Nephron progenitor cell (in vitro differentiated cells): ENCODE data around the gene HES5.

Source experiments
- DNase-seq: peaks from one replicate; pipeline ENCODE4 v3.0.0; 2021
- H3K27ac Mint-ChIP-seq: 2 replicates; pipeline ENCODE4 v1.8.0; 2021; ENCODE audit warnings: mild to moderate bottlenecking, moderate library complexity, mixed read lengths
- H3K27me3 Mint-ChIP-seq: 2 replicates; pipeline ENCODE4 v1.8.0; 2021; ENCODE audit warnings: mild to moderate bottlenecking, low read depth, mixed read lengths; ENCODE audit not compliant: poor library complexity
- H3K36me3 Mint-ChIP-seq: 2 replicates; pipeline ENCODE4 v1.8.0; 2021; ENCODE audit warnings: low read depth, mixed read lengths
- H3K4me1 Mint-ChIP-seq: 2 replicates; pipeline ENCODE4 v1.8.0; 2021; ENCODE audit warnings: mixed read lengths
- H3K4me3 Mint-ChIP-seq: 2 replicates; pipeline ENCODE4 v1.8.0; 2021; ENCODE audit warnings: mild to moderate bottlenecking, moderate library complexity, mixed read lengths
- H3K9me3 Mint-ChIP-seq: 2 replicates; pipeline ENCODE4 v1.8.0; 2021; ENCODE audit warnings: mild to moderate bottlenecking, moderate library complexity, mixed read lengths
- TF ChIP-seq, protein P1 (sequence below): fragments of 200-600 bp; sonication (generic); IDR thresholded peaks from 2 replicates; pipeline ENCODE4 v1.5.0; 2021; ENCODE audit warnings: antibody characterized with exemption

HES5 gene

DNA sequence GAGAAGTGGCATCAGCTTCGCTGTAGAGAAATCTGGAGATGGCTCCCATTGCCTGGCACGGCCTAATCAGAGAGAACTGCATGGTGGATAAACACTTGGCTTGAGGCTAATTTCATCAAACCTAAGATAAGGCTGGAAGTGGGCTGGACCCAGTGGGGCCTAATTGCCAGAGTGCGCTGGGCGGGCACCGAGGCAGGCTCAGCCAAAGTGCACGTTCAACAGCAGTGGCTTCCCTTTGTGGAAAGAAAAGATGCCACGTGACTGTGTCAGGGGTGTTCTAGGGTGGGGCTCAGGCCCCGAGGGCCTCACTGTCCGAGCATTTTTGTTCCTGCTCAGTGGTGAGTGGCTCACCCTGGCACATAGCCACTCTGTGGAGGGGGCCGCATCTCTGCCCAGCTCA lies 48.2 kb downstream of the HES5 start:
- TF ChIP-seq, protein P1, sequence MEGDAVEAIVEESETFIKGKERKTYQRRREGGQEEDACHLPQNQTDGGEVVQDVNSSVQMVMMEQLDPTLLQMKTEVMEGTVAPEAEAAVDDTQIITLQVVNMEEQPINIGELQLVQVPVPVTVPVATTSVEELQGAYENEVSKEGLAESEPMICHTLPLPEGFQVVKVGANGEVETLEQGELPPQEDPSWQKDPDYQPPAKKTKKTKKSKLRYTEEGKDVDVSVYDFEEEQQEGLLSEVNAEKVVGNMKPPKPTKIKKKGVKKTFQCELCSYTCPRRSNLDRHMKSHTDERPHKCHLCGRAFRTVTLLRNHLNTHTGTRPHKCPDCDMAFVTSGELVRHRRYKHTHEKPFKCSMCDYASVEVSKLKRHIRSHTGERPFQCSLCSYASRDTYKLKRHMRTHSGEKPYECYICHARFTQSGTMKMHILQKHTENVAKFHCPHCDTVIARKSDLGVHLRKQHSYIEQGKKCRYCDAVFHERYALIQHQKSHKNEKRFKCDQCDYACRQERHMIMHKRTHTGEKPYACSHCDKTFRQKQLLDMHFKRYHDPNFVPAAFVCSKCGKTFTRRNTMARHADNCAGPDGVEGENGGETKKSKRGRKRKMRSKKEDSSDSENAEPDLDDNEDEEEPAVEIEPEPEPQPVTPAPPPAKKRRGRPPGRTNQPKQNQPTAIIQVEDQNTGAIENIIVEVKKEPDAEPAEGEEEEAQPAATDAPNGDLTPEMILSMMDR: no peak
- H3K9me3 Mint-ChIP-seq: no peaks in the 10 kb centered on the region
- no peak overlapping the region for H3K4me3 Mint-ChIP-seq
- no peaks in the 10 kb centered on the region for H3K4me1 Mint-ChIP-seq
- H3K27ac Mint-ChIP-seq: no peak overlapping the region
- H3K36me3 Mint-ChIP-seq: no peaks in the 10 kb centered on the region
- DNase-seq: no peak
- peaks cover 8% of the 10 kb centered on the region for H3K27me3 Mint-ChIP-seq

DNA sequence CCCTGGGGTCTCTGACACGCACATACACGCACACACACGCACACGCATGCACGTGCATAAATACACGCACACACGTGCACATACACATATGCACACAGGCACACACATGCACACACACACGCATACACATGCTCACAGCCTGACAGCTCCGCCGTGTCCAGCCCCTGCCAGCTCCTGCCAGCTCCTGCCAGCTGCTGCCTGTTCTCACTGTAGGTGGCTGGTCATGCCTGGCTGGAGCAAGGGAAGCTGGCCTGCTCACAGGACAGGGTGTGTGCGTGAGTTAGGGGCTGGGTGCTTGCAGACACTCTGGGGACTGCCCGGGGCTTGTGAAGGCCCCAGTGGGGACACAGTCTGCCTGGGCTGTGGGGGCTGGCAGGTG lies 49.1 kb downstream of the HES5 start:
- no peak for DNase-seq
- Mint-ChIP-seq H3K36me3 (no peaks in the 10 kb centered on the region), H3K27ac (no peak overlapping the region), H3K4me1 (no peaks in the 10 kb centered on the region), H3K27me3 (peaks cover 5% of the 10 kb centered on the region), H3K4me3 (no peak overlapping the region), H3K9me3 (no peaks in the 10 kb centered on the region)
- TF ChIP-seq, protein P1: no peak

DNA sequence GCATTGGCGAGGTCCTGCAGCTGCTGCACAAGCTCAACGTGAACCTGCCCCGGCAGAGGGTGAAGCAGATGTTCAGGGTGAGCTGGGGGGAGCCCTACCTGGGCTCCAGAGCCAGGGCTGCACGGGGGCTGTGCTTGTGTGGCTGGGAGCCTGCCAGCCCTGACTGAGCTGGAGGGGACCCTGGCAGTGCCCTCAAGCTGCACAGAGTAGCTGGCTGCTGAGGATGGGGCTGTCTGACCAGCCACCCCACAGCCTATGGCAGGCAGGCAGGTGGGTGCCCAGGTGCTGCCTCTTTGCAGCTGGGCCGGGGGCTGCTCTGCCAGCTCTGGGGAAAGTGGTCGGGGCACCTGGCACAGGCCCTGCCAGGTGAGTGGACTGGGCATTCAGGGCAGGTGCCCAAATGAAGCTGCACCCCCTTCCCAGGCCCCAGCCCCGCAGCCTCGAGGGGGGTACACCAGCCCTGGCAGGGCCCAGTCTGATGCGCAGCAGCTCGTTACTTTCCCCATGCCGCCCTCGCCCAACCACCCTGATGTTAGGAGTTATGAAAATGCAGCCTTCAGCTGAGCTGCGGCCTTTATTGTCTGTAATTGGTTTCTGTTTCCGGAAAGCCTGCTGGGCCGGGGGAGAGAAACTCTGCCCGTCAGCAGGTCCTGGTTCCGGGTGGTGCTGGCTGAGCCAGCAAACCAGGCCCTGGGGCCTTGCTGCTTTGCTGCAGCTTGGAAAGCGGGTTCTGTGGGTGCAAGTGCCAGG lies 49.7 kb downstream of the HES5 start:
- Mint-ChIP-seq H3K4me3 (no peak overlapping the region), H3K4me1 (peaks cover 3% of the 10 kb centered on the region), H3K27ac (no peak overlapping the region), H3K27me3 (peaks cover 5% of the 10 kb centered on the region), H3K36me3 (no peaks in the 10 kb centered on the region), H3K9me3 (no peaks in the 10 kb centered on the region)
- TF ChIP-seq, protein P1: no peak
- DNase-seq: no peak

DNA sequence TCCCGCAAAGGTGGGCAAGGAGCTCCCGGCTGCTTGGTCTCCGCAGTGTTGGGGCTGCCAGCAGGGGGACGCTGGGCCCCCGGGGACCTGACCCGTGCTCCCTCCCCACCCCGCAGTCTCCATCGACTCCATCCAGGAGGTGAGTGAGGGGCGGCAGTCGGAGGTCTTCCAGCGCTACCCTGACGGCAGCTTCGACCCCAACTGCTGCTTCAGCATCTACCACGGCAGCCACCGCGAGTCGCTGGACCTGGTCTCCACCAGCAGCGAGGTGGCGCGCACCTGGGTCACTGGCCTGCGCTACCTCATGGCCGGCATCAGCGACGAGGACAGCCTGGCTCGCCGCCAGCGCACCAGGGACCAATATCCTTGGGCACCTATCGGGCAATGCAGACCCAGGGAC lies 50.4 kb downstream of the HES5 start:
- H3K27me3 Mint-ChIP-seq: peaks cover 5% of the 10 kb centered on the region
- no peaks in the 10 kb centered on the region for H3K36me3 Mint-ChIP-seq
- no peak overlapping the region for H3K27ac Mint-ChIP-seq
- DNase-seq: no peak
- peaks cover 11% of the 10 kb centered on the region for H3K4me1 Mint-ChIP-seq
- TF ChIP-seq, protein P1: no peak
- H3K4me3 Mint-ChIP-seq: no peak overlapping the region
- no peaks in the 10 kb centered on the region for H3K9me3 Mint-ChIP-seq

DNA sequence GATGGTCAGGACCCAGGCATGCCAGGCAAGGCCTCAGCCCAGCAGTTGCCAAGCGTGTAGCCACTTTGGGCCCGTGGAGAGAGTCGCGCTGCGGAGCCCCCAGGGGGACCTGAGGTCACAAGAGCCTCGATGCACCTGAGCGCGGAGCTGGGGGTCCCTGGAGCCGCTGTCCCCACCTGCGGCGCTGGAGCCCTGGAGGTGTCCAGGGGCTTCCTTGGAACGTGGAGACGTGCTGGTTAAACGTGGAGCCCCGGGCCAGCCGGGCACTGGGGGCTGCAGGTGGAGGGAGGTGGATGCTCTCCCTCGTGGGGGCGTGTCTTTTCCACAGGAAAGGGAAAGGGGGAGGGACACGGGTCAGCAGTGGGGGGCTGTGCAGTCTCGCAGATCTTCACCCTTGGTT lies 50.9 kb downstream of the HES5 start:
- Mint-ChIP-seq H3K4me3 (no peak overlapping the region), H3K27me3 (peaks cover 5% of the 10 kb centered on the region), H3K27ac (no peak overlapping the region), H3K9me3 (no peaks in the 10 kb centered on the region), H3K36me3 (no peaks in the 10 kb centered on the region), H3K4me1 (peaks cover 11% of the 10 kb centered on the region)
- TF ChIP-seq, protein P1: no peak
- no peak for DNase-seq
